ENCODE measurements around the gene OTUD7B.
A peak's percentile ranks its signal among the peaks of the same experiment; 100 is the strongest.

The OTUD7B gene

DNA sequence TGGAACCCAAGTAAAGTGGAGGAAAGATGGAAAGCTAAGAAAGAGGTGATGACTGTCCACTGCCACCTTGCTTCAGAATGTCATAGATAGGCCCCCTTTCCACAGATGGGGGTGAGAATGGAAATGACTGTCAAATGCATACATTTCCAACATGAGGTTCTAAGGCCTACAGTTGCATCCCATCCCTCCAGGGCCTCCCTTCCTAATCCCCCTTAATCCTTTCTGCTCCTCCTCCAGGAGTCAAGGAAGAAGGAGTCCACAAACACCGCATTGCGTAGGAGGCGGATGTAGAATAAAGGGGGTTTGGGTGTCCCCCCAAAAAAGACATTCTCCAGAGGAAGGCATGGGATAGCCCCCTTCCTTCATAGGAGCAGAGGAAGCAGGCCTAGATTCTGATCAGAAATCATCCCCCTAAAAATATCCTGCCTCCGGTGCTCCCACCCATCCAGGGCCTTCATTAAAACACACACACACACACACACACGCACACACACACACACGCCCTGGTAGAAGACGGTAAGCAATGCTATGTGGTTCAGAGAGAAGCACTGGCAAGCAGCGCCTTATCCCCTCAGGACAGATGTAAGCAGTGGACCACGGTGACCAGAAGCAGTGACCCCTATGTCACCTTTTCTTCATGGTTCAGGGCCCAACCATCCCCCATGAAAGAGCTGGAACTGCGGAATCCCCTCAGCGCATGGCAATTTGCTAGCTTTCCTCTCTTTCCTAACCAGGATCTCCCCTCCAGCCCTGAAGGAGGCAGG lies 94.9 kb downstream of the OTUD7B start:
- no peak for DNase-seq

DNA sequence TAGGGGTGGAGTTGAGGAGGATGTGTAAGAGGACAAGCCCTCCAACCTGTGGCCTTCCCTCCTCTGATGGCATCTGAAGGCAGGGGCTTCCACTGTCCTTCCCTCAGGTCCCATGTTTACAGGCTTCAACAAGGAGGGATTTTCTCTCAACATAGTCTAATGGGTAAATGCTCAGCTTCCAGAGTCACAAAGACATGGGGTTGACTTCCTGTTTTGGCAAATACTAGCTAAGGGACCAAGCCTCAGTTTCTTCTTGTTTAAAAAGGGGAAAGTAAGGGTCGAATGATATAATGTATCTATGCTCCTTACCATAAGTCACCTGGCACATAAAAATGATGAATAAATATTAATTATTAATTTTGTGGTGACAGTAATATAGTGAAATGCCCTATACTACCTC lies 96.0 kb downstream of the OTUD7B start:
- no peak for DNase-seq

DNA sequence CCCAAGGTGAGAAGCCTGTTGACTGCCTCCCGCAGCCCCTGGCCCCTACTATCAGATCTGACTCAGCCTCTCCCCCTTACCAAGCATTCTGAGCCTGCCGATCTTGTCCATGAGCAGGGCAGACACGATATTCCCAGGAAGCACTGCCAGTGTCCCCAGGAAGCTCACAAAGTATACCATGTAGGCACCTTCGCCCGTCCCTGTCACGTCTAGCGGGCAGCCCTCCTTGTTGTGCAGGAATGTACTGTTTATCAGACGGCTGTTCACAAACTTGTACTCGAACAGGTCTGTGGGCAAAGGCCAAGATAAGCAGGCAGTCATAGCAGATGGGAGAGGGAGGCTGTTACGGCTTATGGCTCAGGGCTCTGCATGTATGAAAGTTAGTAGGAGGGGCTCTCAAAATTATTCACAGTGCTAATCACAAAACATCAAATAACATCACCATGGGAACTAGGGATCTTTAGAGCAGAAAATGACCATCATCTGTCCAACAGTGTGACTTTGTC lies 103.9 kb downstream of the OTUD7B start:
- no peak for DNase-seq

DNA sequence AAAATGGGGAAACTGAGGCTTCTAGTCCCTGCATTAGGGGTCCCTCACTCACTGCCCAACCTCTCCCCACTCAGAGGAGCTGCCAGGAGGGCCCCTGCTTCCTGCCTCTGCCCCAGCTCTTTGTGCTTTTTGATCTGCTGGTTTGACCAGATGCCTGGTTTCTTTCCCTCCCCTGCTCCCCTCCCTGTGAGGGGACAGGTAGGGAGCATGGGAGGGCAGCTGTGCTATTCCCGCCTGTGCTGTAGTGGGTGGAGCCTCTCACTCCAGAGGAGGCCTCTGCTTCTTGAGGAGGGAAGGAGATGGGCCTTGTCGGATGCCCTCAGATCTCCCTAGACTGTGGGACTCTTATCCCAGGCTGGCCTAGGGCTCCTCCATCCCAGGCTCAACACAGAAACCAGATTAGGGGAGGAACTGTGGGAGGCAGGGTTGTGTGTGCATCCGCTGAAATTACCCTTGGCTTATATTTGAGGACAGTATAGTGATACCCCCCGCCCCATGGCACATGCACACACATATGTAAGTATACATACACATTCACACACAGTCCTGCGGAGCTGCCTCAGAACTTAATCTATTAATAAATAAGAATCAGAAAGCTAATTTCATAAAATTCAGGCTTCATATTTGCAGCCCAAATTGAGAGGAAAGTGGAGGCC lies 106.6 kb downstream of the OTUD7B start:
- DNase-seq, result no peak

DNA sequence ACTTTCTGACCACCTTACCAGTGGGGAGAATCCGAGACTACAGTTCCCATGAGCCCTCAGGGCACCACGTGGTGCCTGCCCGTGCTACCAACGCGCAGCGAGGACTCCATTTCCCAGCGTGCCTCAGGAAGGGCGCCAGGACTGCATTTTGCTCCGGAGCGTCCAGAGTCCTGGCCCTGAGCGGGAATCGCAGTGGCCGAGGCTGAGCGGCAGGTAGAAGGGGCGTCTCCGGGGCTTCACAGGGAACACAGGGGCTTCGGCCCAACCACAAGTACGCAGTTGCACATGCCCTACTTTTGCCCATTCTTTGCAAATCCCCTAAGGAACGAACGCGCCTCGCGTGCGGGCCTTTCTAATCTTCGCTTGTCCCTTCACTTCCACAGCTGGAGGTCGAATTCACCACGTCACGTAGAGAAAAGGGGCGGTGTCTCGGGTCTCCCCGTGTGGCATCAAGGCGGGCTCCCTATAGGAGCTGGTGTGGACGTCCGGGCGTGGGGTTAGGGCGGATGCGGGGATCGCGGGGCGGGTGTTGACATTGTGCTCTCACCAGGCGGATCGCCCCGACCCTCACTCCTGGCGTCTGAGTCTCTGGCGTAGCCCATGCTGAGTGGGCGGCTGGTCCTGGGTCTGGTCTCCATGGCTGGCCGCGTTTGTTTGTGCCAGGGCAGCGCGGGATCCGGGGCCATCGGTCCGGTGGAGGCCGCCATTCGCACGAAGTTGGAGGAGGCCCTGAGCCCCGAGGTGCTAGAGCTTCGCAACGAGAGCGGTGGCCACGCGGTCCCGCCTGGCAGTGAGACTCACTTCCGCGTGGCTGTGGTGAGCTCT lies 110.9 kb downstream of the OTUD7B start, which contains the start of gene BOLA1:
Gene BOLA1 (plus strand): TSS at position 109 of the 825 bp plus-strand sequence. CDS start 492 bp downstream, at position 601.
- peak; percentile 82 for DNase-seq

DNA sequence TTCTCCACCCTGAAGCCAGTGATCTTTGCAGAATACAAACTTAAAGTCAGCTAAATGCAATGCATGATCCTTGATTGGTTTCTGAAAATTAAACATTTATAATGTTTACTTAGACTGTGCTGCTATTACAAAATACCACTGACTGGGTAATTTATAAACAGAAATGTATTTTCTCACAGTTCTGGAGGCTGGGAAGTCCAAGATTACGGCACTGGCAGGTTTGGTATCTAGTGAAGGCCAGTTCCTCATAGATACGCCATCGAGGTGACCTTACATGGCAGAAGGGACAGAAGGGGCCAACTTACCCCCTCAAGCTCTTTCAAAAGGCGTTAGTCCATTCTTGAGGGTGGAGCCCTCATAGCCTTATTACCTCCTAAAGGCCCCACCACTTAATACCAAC lies 114.0 kb downstream of the OTUD7B start:
- DNase-seq, result no peak

DNA sequence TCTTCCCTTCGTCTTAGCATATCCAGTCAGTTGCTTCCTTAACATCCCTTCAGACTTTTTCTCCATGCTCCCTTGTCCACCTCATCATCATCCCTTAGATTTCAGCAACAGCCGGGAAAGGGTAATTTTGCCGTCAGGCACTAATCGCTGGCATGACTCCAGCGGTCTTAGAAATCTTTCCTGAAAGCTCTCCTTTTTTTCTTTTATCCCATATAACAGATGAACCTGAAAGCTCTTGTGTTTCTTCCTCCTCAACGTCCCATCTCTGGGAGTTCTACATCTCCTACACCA lies 121.6 kb downstream of the OTUD7B start:
- DNase-seq, result no peak

DNA sequence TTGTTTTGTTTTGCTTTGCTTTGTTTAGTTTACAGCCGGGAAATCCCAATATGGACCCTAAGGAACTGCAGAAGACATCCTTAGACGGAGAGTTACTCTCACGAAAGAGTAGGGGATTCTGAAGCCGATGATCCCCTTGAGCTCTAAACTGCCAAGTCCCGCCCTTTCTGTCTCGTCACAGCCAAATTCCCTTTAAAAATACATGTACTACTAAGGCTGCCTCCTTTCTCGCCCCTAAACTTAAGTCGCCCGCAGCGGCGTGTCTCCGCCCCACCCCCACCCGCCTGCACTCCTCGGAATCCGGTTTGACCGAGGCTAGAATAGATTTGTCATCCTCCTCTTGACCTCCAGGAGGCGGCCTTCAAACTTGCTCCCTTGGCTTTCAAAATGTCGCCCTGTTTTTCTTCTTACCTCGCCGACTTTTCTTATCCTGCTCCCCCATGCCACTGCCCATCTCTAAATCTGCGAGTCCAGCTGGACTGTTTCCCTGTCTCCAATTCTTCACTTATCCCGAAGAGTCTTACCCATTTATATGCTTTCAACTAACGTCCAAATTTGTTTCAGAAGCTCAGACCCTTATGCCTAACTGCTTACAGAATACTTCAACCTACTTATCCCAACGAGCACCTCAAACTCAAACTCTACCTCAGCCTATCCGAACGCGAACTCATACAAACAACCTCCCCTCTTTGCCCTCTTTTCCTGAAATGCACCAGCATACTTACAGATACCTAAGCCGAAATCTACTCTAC lies 122.1 kb downstream of the OTUD7B start:
- peak; percentile 87 for DNase-seq
